Motor neuron (in vitro differentiated cells): ENCODE data around the gene MCM7. TPM values are rescaled to one million over a fixed set of nuclear protein-coding genes. Genes with fewer than 3 reads are reported as not detected.

Experiments used
- ATAC-seq, 8 experiments: fragments of 200-7000 bp; cut with Tn5 transposase; replicated peaks in 6 of 8; 2 replicates each; pipeline ENCODE4 v1.8.0; 2021; ENCODE audit warnings: mild to moderate bottlenecking in 8 of 8, moderate library complexity in 8 of 8
- H3K27ac ChIP-seq, 2 donors: fragments of 250-450 bp; sonication (Bioruptor Pico); 2 replicates each; pipeline ENCODE4 v1.9.0; 2021; ENCODE audit warnings: antibody characterized with exemption in 2 of 2, mild to moderate bottlenecking in 2 of 2, moderate library complexity in 1 of 2
- H3K4me1 ChIP-seq, 2 donors: fragments of 250-450 bp; sonication (Bioruptor Pico); replicated peaks in 1 of 2; 2 replicates each; pipeline ENCODE4 v1.6.1; 2021; ENCODE audit warnings: antibody characterized with exemption in 2 of 2, mild to moderate bottlenecking in 2 of 2, moderate library complexity in 1 of 2
- H3K4me3 ChIP-seq, 5 donors: fragments of 250-450 bp; sonication (Bioruptor Pico); 2 replicates each; pipeline ENCODE4 v1.9.0; 2021; ENCODE audit warnings: antibody characterized with exemption in 5 of 5, mild to moderate bottlenecking in 5 of 5, moderate library complexity in 4 of 5
- WGBS, 10 experiments: fragments of 450-650 bp; shearing (Covaris generic); methylation state at CpG; one replicate each; pipeline ENCODE4 v1.0.0; 2022; 5-methylcytosine and 5-hydroxymethylcytosine counted together
- in situ Hi-C, 9 experiments: fragments of 400-800 bp; cut with MboI; loops; one replicate each; pipeline ENCODE4 v1.15.0; 2021; ENCODE audit warnings: low sequenced_read_pairs in 9 of 9, low pct_unique_long_range_greater_than_20kb in 2 of 9; ENCODE audit not compliant: unreplicated experiment in 9 of 9
- total RNA-seq, 8 experiments: library from RNA; unstranded; fragments of 300-600 nt; gene quantifications; 2 replicates each; pipeline versions ENCODE4 v1.2.3 to v1.2.4, GENCODE V29; 2022

Gene MCM7
- total RNA-seq, 8 experiments from 2014 or later: 15.0 to 262 (median 73.9) TPM

- H3K4me1 ChIP-seq: peaks cover 10 to 12% of the 10 kb centered on the region in 2 donors
- peak within 1 kb of the TSS; percentile 47 to 79 (median 68) for H3K4me3 ChIP-seq
- 0 to 11% (median 0%) methylated on average over 1 to 21 of the region's 47 CpGs; no CpG with 5 or more reads in 1 of the 10 experiments for WGBS, 10 experiments
- H3K27ac ChIP-seq: peak within 1 kb of the TSS; percentile 82 to 89
- in situ Hi-C loops: loop anchor here in 1 of 9 experiments (25.0 kb wide), 1 partner anchor 112 kb away; the partner anchor contains the start of gene GJC3
- peak; percentile 84 to 99 (median 98) for ATAC-seq
These were observed 51.5 kb downstream of the MCM7 start, which contains the start of gene ZSCAN21 for GRCh38 chr7:100049441-100050291. ZSCAN21 (plus strand) TSS chr7:100049774; CDS start chr7:100057007, 7,233 bp downstream.

- H3K4me1 ChIP-seq: peaks cover 10 to 12% of the 10 kb centered on the region in 2 donors
- in situ Hi-C loops: loop anchor here in 1 of 9 experiments (25.0 kb wide), 1 partner anchor 111 kb away; the partner anchor contains the start of gene GJC3
- 81 to 100% (median 96%) methylated on average over 1 to 4 of the region's 4 CpGs; no CpG with 5 or more reads in 4 of the 10 experiments for WGBS, 10 experiments
- no peak overlapping the region for H3K27ac ChIP-seq
- no peak overlapping the region for H3K4me3 ChIP-seq
- no peak for ATAC-seq
These were observed 52.5 kb downstream of the MCM7 start for GRCh38 chr7:100048680-100049079.

GRCh38 chr7:100044718-100045117 lies 56.5 kb downstream of the MCM7 start:
- Histone ChIP-seq H3K4me1 (peaks cover 3 to 4% of the 10 kb centered on the region in 2 donors), H3K27ac (no peak overlapping the region), H3K4me3 (no peak overlapping the region)
- in situ Hi-C loops: loop anchor here in 1 of 9 experiments (25.0 kb wide), 1 partner anchor 107 kb away; the partner anchor contains the start of gene GJC3
- WGBS, 10 experiments: 20 to 100% (median 83%) methylated on average over 1 to 5 of the region's 6 CpGs; no CpG with 5 or more reads in 2 of the 10 experiments
- ATAC-seq: no peak

Other genes starting within 250 kb of the MCM7 start
- gene OR2AE1, start 224.4 kb downstream of the MCM7 start, total RNA-seq: under 1 TPM in 5 of 8 experiments, not detected in 3; 0.21 to 0.70 (median 0.62) TPM
- gene TRIM4, start 181.9 kb downstream of the MCM7 start, total RNA-seq: 10 to 100 TPM in 5 of 8 experiments, 1 to 10 TPM in 2, not detected in 1; 8.5 to 37.9 (median 11.9) TPM
- gene GJC3, start 171.8 kb downstream of the MCM7 start, total RNA-seq: 1 to 10 TPM in 1 of 8 experiments, under 1 TPM in 5, not detected in 2; 0.18 to 3.7 (median 0.46) TPM
- gene AZGP1, start 125.4 kb downstream of the MCM7 start, total RNA-seq: 100 to 1,000 TPM in 1 of 8 experiments, 10 to 100 TPM in 2, 1 to 10 TPM in 1, under 1 TPM in 2, not detected in 2; 0.08 to 229 (median 12.5) TPM
- gene ZKSCAN1, start 85.8 kb downstream of the MCM7 start, total RNA-seq: 10 to 100 TPM; 26.1 to 68.7 (median 48.3) TPM
- gene ZSCAN21, start 51.6 kb downstream of the MCM7 start, total RNA-seq: 10 to 100 TPM in 7 of 8 experiments, 1 to 10 TPM in 1; 5.9 to 19.5 (median 16.1) TPM
- 10 to 100 TPM; 32.4 to 63.8 (median 49.4) TPM for gene ZNF3, start 19.7 kb downstream of the MCM7 start, total RNA-seq
- gene COPS6, start 12.4 kb downstream of the MCM7 start, total RNA-seq: 100 to 1,000 TPM in 2 of 8 experiments, 10 to 100 TPM in 6; 36.8 to 128 (median 72.2) TPM
- gene AP4M1, start 246 bp upstream of the MCM7 start, total RNA-seq: 10 to 100 TPM in 7 of 8 experiments, 1 to 10 TPM in 1; 9.5 to 21.1 (median 16.3) TPM
- 10 to 100 TPM; 18.0 to 49.1 (median 33.5) TPM for gene TAF6, start 18.0 kb upstream of the MCM7 start, total RNA-seq
- gene CNPY4, start 18.2 kb upstream of the MCM7 start, total RNA-seq: 10 to 100 TPM; 11.3 to 46.0 (median 16.2) TPM
- 1 to 10 TPM; 1.7 to 5.1 (median 4.1) TPM for gene MBLAC1, start 25.6 kb upstream of the MCM7 start, total RNA-seq
- gene LAMTOR4, start 47.5 kb upstream of the MCM7 start, total RNA-seq: 100 to 1,000 TPM in 5 of 8 experiments, 10 to 100 TPM in 3; 74.0 to 145 (median 111) TPM
- 10 to 100 TPM in 7 of 8 experiments, 1 to 10 TPM in 1; 9.5 to 24.7 (median 17.9) TPM for gene TRAPPC14, start 57.3 kb upstream of the MCM7 start, total RNA-seq
- gene GAL3ST4, start 67.2 kb upstream of the MCM7 start, total RNA-seq: 1 to 10 TPM; 1.6 to 5.0 (median 2.7) TPM
- gene GPC2, start 76.0 kb upstream of the MCM7 start, total RNA-seq: 100 to 1,000 TPM in 3 of 8 experiments, 10 to 100 TPM in 2, 1 to 10 TPM in 2, under 1 TPM in 1; 0.92 to 103 (median 54.7) TPM
- 10 to 100 TPM in 2 of 8 experiments, 1 to 10 TPM in 6; 2.1 to 18.0 (median 7.5) TPM for gene STAG3, start 76.5 kb upstream of the MCM7 start, total RNA-seq
- 10 to 100 TPM in 1 of 8 experiments, 1 to 10 TPM in 4, under 1 TPM in 1, not detected in 2; 0.98 to 10.7 (median 2.5) TPM for gene PVRIG, start 118.6 kb upstream of the MCM7 start, total RNA-seq
- gene SPDYE3, start 206.3 kb upstream of the MCM7 start, total RNA-seq: 1 to 10 TPM; 1.9 to 7.9 (median 4.1) TPM